GM12878 (cell line): Measurements from ENCODE around the gene KANK4.

Experiments
- BRCA1 ChIP-seq: IDR thresholded peaks from 2 replicates; pipeline ENCODE4 v1.6.1; 2011; ENCODE audit warnings: low read depth, low read length, improper control_type of control experiment
- CEBPB ChIP-seq, 2 experiments: fragments of 150-350 bp in 1 of 2; IDR thresholded peaks; 2 replicates each; pipeline ENCODE4 v1.6.1; 2012 to 2014; ENCODE audit warnings: low read depth in 2 of 2, low read length in 2 of 2, borderline replicate concordance in 1 of 2, inconsistent platforms in 1 of 2
- CTCF ChIP-seq, 3 experiments: IDR thresholded peaks in 2 of 3; conservative IDR thresholded peaks in 1 of 3; 2 replicates each; pipeline ENCODE4 v1.5.1; 2011; ENCODE audit warnings: low read depth in 3 of 3, low read length in 3 of 3, mild to moderate bottlenecking in 3 of 3, control low read depth in 2 of 3, moderate library complexity in 2 of 3, inconsistent platforms in 1 of 3, mixed read lengths in 1 of 3; ENCODE audit not compliant: control insufficient read depth in 2 of 3, insufficient read depth in 1 of 3; ENCODE audit errors: extremely low read depth in 1 of 3
- EZH2 ChIP-seq: IDR thresholded peaks from 2 replicates; pipeline ENCODE4 v1.6.1; 2012; ENCODE audit warnings: low read depth, mild to moderate bottlenecking, control low read depth, inconsistent platforms, low read length, borderline replicate concordance; ENCODE audit not compliant: control insufficient read depth
- FOS ChIP-seq: IDR thresholded peaks from 3 replicates; pipeline ENCODE4 v1.6.1; 2011; ENCODE audit warnings: borderline replicate concordance; ENCODE audit not compliant: insufficient read length; ENCODE audit errors: extremely low read depth
- HDGF ChIP-seq: fragments of 450-650 bp; IDR thresholded peaks from 2 replicates; pipeline ENCODE4 v1.6.1; 2016; ENCODE audit warnings: antibody characterized with exemption
- MXI1 ChIP-seq: fragments of 150-350 bp; IDR thresholded peaks from 2 replicates; pipeline ENCODE4 v1.6.1; 2011; ENCODE audit warnings: low read depth, mild to moderate bottlenecking, inconsistent platforms, low read length, improper control_type of control experiment
- POLR2A ChIP-seq: IDR thresholded peaks from 2 replicates; pipeline ENCODE4 v1.6.1; 2011; ENCODE audit warnings: low read depth, mild to moderate bottlenecking, low read length
- POLR2AphosphoS2 ChIP-seq: IDR thresholded peaks from 2 replicates; pipeline ENCODE4 v1.6.1; 2011; ENCODE audit warnings: low read depth, mild to moderate bottlenecking, low read length, improper control_type of control experiment, moderate library complexity
- SIX5 ChIP-seq: IDR thresholded peaks from 2 replicates; pipeline ENCODE4 v1.6.1; 2011; ENCODE audit warnings: mild to moderate bottlenecking, low read depth, low read length, moderate library complexity; ENCODE audit not compliant: severe bottlenecking
- ZBTB33 ChIP-seq: fragments of 450-650 bp; IDR thresholded peaks from 2 replicates; pipeline ENCODE4 v1.6.1; 2017; ENCODE audit warnings: mild to moderate bottlenecking
- ZNF274 ChIP-seq: IDR thresholded peaks from one replicate; pipeline ENCODE4 v1.8.0; 2011; ENCODE audit not compliant: insufficient read length, insufficient read depth
- ZNF384 ChIP-seq: IDR thresholded peaks from 2 replicates; pipeline ENCODE4 v1.6.1; 2012; ENCODE audit warnings: low read depth, mild to moderate bottlenecking, low read length, improper control_type of control experiment, borderline replicate concordance
- ZZZ3 ChIP-seq: IDR thresholded peaks from 2 replicates; pipeline ENCODE4 v1.6.1; 2011; ENCODE audit warnings: low read depth; ENCODE audit not compliant: control insufficient read depth, insufficient read length

- no peak for TF ChIP-seq BRCA1
- no peak for TF ChIP-seq ZNF274
- TF ChIP-seq CTCF (IDR thresholded peaks at IDR 0.05 in 2 of 3, conservative IDR thresholded peaks at IDR 0.05 in 1 of 3; ENCODE audit: control insufficient read depth in 2 of 3, extremely low read depth in 1 of 3, insufficient read depth in 1 of 3, low read depth in 3 of 3, low read length in 3 of 3), result no peak
- TF ChIP-seq POLR2A, result no peak
- TF ChIP-seq POLR2AphosphoS2, result no peak
- no peak for TF ChIP-seq EZH2
- no peak for TF ChIP-seq ZNF384
- TF ChIP-seq ZBTB33, result no peak
- no peak for TF ChIP-seq MXI1
- TF ChIP-seq CEBPB (IDR thresholded peaks at IDR 0.05; ENCODE audit: borderline replicate concordance in 1 of 2, low read depth in 2 of 2, low read length in 2 of 2), result no peak
- no peak for TF ChIP-seq ZZZ3
- TF ChIP-seq FOS, result no peak
- TF ChIP-seq SIX5, result no peak
- TF ChIP-seq HDGF, result no peak
Observed at GRCh38 chr1:62238507-62238906, 80.7 kb downstream of the KANK4 start.
